HG03342 (cell line): ENCODE measurements around the gene CARMIL1.
A peak's percentile ranks its signal among the peaks of the same experiment; 100 is the strongest.
"Not testable (repeated sequence)": the region's sequence is repeated elsewhere in the genome, so short reads cannot be mapped to it uniquely, and the experiment has no call there.

Experiments
- ATAC-seq: cut with Tn5 transposase; IDR thresholded peaks from one replicate; pipeline ENCODE4 v1.9.1; 2021; ENCODE audit warnings: mild to moderate bottlenecking, moderate library complexity; ENCODE audit not compliant: unreplicated experiment

CARMIL1 gene

DNA sequence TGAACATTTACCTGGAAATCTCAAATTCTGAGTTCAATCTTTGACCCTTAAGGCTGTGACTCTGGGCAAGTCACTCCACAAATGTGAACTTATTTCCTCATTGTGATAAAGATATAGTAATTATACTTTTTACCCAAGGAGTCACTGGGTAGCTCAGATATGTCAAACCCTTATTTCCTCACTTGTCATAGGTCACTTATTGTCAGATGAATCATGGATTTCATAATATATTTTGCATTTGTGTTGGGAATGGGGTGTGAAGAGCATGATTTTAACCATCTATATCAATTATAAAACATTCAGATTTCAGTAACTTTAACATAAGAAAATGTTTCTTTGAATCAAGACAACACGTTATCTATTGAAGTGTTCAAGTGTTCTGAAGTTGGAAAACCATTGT lies 3.7 kb upstream of the CARMIL1 start:
- ATAC-seq, result no peak

- ATAC-seq, result no peak
These were observed 1.8 kb upstream of the CARMIL1 start for GRCh38 chr6:25277386-25277785.

GRCh38 chr6:25277857-25278256 lies 1.3 kb upstream of the CARMIL1 start:
- no peak for ATAC-seq

DNA sequence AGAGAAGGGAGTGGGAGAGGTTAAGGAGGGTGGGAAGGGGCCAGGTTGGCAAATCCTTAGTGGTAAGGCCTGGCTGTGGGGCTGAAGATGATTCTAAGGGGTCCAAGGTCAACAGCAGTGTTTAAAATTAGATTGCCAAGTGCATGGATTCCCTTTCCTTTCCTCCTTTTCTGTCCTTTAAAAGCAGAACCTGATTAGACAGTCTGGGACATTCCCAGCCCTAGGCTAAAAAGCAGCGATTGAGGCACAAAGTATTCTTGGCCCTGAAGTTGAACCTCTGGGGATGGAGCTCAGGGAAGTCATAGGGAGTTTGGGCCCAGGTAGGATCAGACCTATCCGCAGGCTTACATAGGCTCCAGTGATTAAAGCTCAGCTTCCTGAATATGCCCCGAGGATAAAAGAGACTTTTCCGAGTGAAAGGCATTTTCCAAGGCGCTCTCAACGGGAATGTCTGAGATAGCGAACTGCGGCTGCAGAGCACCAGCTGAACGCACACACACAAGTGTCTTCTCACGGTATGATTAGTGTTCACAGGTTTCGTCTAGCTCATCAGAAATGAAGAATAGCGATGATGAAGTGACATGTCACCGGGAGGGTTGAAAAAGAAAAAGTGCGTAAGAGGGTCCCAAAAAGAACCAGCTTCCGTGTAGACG lies 787 bp upstream of the CARMIL1 start:
- ATAC-seq, result peak; percentile 7

DNA sequence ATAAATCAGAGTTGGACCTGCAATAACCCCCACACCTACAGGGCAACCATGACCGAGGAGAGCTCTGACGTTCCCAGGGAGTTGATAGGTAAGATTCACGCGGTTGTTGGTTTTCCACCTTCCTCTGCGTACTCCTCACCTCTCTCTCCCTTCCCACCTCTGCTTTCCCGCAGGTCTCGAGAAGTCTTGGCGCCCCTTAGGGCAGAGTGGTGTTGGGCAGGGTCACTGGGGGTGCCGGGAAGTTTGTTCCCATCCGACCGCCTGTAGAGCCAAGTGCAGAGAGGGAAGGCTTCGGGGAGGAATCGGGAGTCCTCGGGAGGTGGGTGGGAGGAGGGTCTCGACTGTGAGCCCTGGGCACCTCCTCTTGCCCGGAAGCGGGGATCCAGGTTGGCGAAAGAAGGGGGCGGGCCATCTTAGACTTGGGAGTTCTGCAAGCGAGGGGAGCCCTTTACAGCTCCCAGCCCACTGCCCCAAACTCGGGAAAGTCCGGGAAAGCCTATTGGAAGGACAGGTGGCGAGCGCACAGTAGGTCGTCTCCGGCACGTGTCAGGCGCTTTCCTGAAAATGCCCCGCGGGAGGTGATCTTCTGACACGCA lies 672 bp downstream of the CARMIL1 start:
- no peak for ATAC-seq

GRCh38 chr6:25280344-25281074 lies 1.3 kb downstream of the CARMIL1 start:
- ATAC-seq, result no peak

GRCh38 chr6:25286891-25287290 lies 7.7 kb downstream of the CARMIL1 start:
- no peak for ATAC-seq

DNA sequence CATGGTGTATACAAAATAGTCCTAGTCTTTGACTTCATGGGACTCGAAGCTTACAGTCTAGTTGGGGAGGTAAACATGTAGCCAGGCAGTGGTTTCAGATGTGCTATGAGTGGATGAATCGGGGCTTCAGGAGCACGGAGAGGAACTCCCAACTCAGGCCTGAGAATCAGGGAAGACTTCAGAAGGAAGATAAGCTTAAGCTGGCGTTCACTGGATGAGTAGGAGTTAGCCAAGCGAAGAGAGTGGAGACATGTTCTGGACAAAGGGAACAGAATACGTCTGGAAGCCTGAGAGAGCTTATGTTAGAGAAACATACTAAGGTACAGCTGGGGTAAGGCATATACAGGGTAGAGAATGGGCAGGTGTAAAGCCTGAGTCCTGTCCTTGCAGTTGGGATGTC lies 8.8 kb downstream of the CARMIL1 start:
- no peak for ATAC-seq

DNA sequence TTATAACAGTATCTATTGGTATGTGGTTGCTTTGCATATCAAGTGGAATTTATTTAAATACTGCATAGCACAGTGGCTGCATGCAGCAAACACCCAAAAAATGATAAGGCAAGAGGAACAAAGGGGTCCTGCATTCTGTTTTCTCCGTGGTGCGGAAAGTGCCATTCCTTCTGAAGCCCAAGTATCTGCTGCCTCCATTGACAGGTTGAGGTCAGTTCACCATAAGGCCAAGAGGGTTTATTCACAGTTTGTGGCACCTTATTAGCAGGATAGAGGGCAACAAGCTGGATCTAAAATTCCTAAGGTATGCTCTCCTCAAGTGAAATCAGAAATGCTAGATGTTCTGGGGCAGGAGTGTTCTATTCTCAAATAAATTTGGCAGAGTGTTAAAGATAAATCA lies 9.3 kb downstream of the CARMIL1 start:
- ATAC-seq, result no peak

DNA sequence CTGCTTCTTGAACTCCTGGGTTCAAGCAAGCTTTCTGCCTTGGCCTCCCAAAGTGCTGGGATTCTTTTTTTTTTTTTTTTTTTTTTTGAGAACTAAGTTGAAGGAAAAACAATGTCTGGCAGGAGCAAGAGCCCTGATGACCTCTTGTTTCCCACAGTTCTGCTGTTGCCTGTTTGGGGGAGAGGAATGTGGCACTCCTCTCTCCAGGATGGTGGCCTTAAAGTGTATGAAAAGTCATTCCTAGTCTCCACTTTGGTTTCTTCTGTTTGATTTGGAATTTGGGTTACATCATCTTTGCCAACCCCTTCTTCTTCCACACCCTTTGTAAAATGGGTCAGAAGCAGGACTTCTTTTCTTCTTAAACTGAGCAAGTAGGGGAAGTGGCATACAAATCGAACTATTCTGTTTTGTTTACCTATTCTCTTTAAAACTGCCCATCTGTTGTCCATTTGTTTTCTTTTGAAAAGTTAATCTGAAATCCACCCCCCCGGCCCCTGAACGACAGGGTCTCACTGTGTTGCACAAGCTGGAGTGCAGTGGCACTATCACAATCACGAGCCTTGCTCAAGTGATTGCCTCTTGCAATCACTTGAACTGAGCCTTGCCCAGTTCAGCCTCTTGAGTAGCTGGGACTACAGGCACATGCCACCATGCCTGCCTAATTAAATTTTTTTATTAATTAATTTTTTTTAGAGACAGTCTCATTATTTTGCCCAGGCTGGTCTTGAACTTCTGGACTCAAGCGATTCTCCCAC lies 11.3 kb downstream of the CARMIL1 start:
- ATAC-seq, result no peak

DNA sequence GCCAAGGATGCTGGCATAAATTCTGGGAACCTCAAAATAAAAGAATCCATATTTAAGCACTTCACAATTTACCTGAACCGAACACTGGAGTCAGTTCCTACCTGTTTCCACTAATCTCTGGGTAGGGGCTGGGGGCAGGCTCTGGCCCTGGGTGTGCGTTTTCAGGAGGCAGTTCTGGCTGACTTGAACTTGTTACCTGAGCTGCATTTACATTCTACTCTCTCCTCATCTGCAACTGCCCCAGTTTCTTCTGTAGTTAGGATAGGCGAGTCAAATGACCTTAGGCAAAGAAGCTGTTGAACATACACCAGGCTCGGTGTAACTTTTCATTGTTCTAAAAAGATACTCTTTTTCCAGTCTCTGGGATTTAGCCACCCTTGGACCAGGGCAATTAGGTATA lies 13.2 kb downstream of the CARMIL1 start:
- ATAC-seq, result no peak

- ATAC-seq, result no peak
These were observed 16.5 kb downstream of the CARMIL1 start for GRCh38 chr6:25295651-25296050.

DNA sequence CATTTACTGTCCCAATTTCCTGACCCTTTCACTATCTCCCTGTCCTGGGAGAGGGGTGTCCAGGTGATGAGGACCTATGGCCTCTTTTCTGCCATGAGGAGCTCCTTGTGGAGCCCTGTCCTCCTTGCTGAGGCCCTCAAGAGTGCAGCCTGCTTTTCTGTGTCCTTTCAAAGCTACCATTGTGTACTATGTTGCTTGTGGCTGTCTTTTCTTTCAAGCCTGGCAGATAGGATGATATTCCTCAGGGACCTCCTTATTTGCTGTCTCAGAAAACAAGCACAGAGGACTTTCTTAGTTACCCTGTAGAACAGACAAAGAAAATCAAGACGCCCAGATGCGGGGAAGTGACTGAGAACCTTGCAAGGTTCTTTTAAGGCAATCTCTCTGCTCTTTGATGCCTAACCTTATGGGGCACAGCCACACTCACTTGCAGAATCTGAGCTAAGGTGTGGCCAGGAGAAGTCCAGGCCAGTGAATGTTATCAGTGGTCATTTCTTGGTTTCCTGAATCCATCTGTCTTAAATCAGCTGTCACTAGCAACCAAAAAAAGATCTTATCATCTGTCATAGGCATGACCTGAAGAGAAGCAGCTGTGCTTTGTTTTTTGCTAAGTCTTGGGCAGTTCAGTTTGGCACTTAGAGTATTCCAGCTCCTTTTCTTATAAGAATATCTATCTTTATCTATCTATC lies 17.2 kb downstream of the CARMIL1 start:
- ATAC-seq, result no peak

DNA sequence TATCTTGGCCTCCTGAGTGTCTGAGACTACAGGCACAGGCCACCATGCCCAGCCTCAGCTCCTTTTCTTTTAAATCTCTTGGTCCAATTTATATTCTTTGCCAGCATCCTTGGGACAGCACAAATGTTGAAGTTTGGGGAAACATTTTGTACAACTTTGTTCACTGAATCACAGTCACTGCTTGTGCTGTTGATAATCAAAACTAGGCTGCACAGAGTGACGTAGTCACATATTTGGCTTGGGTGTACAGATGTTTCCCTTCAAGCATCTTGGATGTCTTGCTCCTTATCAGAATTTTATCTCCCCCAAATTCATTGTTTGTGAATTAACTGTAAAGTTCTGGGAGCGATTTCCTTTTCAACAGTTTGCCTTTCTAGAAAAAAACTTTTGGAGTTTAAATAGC lies 17.9 kb downstream of the CARMIL1 start:
- ATAC-seq, result no peak

DNA sequence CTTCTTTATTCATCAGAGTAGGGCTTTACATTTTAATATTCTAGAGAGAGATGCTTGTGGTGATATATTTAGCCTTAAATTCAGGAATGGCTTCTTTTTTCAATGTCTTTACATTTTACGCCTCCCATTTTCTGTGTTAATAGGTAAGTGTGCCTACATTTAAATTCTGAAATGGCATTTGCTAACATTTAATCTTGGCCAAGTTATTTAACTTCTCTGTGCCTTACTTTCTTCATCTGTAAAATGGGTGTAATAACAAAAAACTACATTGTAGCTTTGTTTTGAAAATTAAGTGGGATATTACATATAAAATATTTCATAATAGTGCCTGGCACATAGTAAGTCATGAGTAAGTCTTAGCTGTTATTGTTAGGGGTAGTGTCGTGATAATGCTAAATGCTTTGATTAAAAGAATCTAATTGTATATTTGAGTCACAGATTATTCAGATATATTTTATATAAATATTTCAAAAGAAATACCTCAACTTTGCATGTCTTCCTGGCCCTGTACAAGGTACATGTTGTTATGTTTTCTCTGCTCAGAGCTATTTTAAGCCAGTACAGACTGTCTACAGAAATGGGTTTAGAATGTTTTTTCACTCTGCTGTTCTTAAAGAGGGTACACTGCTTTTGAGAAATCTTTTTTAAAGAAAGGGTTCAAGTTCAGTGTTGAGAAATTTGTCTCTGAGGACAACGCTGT lies 18.8 kb downstream of the CARMIL1 start:
- ATAC-seq, result no peak

DNA sequence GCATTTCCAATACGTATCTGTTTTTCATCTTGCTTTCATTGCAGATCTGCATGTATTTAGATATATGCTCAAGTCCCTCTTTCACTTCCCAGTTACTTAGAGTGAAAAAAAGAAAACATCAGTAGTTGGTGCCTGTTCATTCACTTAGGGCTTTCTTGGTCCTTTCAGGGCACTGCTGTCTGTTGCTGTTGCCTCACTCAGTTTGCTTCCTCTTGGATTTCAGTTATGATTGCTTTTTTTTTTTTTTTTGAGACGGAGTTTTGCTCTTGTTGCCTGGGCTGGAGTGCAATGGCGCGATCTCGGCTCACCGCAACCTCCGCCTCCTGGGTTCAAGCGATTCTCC lies 19.3 kb downstream of the CARMIL1 start:
- not testable (repeated sequence) for ATAC-seq

DNA sequence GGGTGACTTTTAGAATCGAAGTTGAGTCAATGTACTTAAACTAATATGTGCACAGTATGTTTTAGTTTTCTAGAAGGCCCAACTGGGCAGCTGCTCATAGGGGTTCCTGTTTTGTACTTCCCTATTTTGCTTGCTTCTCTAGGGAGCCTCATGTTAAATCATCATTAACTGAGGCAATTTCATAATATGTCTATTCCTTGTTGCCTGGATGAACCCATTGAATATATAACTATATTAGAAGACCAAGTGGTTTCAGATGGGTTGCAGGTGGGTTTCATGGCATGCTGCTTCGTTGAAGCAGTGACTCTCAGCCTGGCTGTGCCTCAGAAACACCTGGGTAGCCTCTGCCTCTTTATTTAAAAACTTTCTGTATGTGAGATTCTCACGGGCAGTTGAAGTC lies 22.2 kb downstream of the CARMIL1 start:
- ATAC-seq, result no peak

- ATAC-seq, result no peak
These were observed 23.0 kb downstream of the CARMIL1 start for GRCh38 chr6:25302151-25302550.

DNA sequence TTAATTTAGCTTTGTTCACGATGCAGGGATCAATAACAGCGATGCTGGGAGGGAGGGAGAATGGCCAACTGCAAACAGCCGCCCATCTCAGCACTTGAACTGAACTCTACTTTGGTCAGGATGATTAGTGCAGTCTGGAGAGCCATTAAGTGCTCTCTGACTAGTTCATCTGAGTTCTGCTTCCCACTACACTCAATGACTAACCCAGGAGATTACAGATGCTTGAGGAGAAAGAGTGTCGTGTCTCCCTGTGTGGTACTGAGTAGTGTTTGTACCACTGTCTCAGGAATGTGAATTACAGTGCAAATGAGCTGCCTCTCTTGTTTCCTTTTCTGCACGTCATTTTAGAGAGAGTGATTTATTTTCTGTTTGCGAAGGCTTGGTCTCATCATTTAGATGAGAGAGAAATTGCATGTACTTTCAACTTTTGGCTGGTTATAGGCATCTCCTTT lies 23.5 kb downstream of the CARMIL1 start:
- no peak for ATAC-seq

DNA sequence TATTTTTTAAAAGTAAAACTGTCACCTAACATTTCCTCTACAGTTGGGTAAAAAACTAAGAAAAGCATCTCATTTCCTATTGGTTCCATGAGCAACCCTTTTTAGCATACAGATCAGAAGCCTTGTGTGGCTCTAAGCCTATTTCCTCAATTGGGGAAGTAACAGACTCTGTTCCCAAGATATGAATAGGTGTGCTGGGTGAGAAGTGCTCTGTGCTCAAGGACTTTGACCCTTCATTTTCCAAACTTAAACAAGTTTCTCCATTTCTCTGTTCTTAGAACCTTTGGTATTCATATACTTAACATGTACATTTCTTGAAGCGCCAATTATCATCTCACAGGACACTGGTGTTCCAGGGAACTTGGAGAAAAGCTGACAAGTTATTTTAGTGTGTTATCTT lies 24.1 kb downstream of the CARMIL1 start:
- no peak for ATAC-seq
